A549 (cell line): Measurements from ENCODE around the gene KDM6A. TPM values are rescaled to one million over a fixed set of nuclear protein-coding genes. Genes with fewer than 3 reads are reported as not detected.
A peak's percentile ranks its signal among the peaks of the same experiment; 100 is the strongest.

Source experiments
- ATAC-seq, 2 experiments: fragments of 200-7000 bp in 1 of 2; fragments of >200 bp in 1 of 2; cut with Nextera tagmentation in 1 of 2; cut with Tn5 transposase in 1 of 2; 3 replicates each; pipeline versions ENCODE4 v1.8.0 to v1.9.1; 2018 to 2020; ENCODE audit warnings: mild to moderate bottlenecking in 1 of 2, moderate library complexity in 1 of 2
- CTCF ChIA-PET: fragments of 300-600 bp; sonication (Branson Sonifier 250); formaldehyde crosslinking; extraction: SDS; loops from one replicate; lab custom pipeline; 2021; ENCODE audit warnings: antibody characterized with exemption, inconsistent platforms; lab: Yijun Ruan, JAX
- POLR2A ChIA-PET: fragments of 350-600 bp; formaldehyde crosslinking; extraction: SDS; loops from one replicate; lab custom pipeline; 2021; ENCODE audit warnings: antibody characterized with exemption, inconsistent platforms; lab: Yijun Ruan, JAX
- DNase-seq, 2 experiments: peaks; one replicate each; pipeline versions ENCODE4 v3.0.0 to v3.0.0-alpha.2; 2011 to 2016; ENCODE audit warnings: low read depth in 1 of 2, low spot score in 1 of 2
- FAIRE-seq: peaks from 2 replicates; lab custom pipeline; 2011; peaks lifted over from hg19 to GRCh38; lab: Jason Lieb, UNC
- H3K27ac ChIP-seq, 2 experiments: fragments of >200 bp; sonication (Bioruptor Twin); formaldehyde crosslinking; 3 replicates each; pipeline ENCODE4 v1.5.1; 2016 to 2017
- H3K4me1 ChIP-seq: fragments of >200 bp; sonication (Bioruptor Twin); formaldehyde crosslinking; 3 replicates; pipeline ENCODE4 v1.6.1; 2016
- H3K4me2 ChIP-seq: fragments of >200 bp; sonication (Bioruptor Twin); formaldehyde crosslinking; 3 replicates; pipeline ENCODE4 v1.6.1; 2016
- H3K4me3 ChIP-seq: fragments of >200 bp; sonication (Bioruptor Twin); formaldehyde crosslinking; 3 replicates; pipeline ENCODE4 v1.5.1; 2016
- H3K9me3 ChIP-seq: fragments of >200 bp; sonication (Bioruptor Twin); formaldehyde crosslinking; 3 replicates; pipeline ENCODE4 v1.6.1; 2016
- BHLHE40 ChIP-seq: IDR thresholded peaks from 2 replicates; pipeline ENCODE4 v1.6.1; 2012; ENCODE audit warnings: low read depth, low read length, inconsistent platforms
- CBX2 ChIP-seq: fragments of 200-600 bp; sonication (generic); IDR thresholded peaks from 2 replicates; pipeline ENCODE4 v1.6.1; 2016; ENCODE audit warnings: low read depth, mild to moderate bottlenecking, borderline replicate concordance
- CHD2 ChIP-seq: fragments of 150-350 bp; IDR thresholded peaks from 2 replicates; pipeline ENCODE4 v1.6.1; 2014; ENCODE audit warnings: low read length; ENCODE audit not compliant: partially characterized antibody
- CTCF ChIP-seq: fragments of >200 bp; sonication (Bioruptor Twin); formaldehyde crosslinking; IDR thresholded peaks from 3 replicates; pipeline ENCODE4 v1.5.1; 2016
- EP300 ChIP-seq, 2 experiments: fragments of >200 bp; sonication (Bioruptor Twin); formaldehyde crosslinking; IDR thresholded peaks; 2 replicates in 1 of 2; 3 replicates in 1 of 2; pipeline ENCODE4 v1.6.1; 2016 to 2017
- ESRRA ChIP-seq: fragments of 150-350 bp; IDR thresholded peaks from 2 replicates; pipeline ENCODE4 v1.6.1; 2014; ENCODE audit warnings: mild to moderate bottlenecking, low read length, borderline replicate concordance
- FOSL2 ChIP-seq, 2 experiments: fragments of 450-650 bp in 1 of 2; fragments of >200 bp in 1 of 2; sonication (Bioruptor Twin) in 1 of 2; formaldehyde crosslinking; IDR thresholded peaks; 2 replicates each; pipeline versions ENCODE4 v1.5.0 to v1.6.1; 2016 to 2020; ENCODE audit warnings: mild to moderate bottlenecking in 1 of 2, moderate library complexity in 1 of 2
- FOXS1 ChIP-seq: fragments of 250-450 bp; sonication (Bioruptor Pico); IDR thresholded peaks from 2 replicates; pipeline ENCODE4 v1.5.0; 2020; ENCODE audit warnings: mild to moderate bottlenecking, moderate library complexity
- HDAC2 ChIP-seq: fragments of 200-600 bp; sonication (generic); IDR thresholded peaks from 2 replicates; pipeline ENCODE4 v1.6.1; 2016
- JUN ChIP-seq, 2 experiments: fragments of >200 bp; sonication (Bioruptor Twin); formaldehyde crosslinking; IDR thresholded peaks; 2 replicates in 1 of 2; 3 replicates in 1 of 2; pipeline ENCODE4 v1.6.1; 2016 to 2017
- JUNB ChIP-seq: fragments of >200 bp; sonication (Bioruptor Twin); formaldehyde crosslinking; IDR thresholded peaks from 2 replicates; pipeline ENCODE4 v1.6.1; 2016
- KDM1A ChIP-seq: fragments of 200-600 bp; sonication (generic); IDR thresholded peaks from 2 replicates; pipeline ENCODE4 v1.6.1; 2016; ENCODE audit warnings: low read depth, mild to moderate bottlenecking
- MAX ChIP-seq: IDR thresholded peaks from 2 replicates; pipeline ENCODE4 v1.6.1; 2012
- MAZ ChIP-seq: fragments of 150-350 bp; IDR thresholded peaks from 2 replicates; pipeline ENCODE4 v1.6.1; 2014; ENCODE audit warnings: antibody characterized with exemption, low read depth, low read length, borderline replicate concordance
- NPAS2 ChIP-seq: fragments of 250-450 bp; sonication (Bioruptor Pico); IDR thresholded peaks from 2 replicates; pipeline ENCODE4 v1.8.0; 2022; ENCODE audit warnings: mild to moderate bottlenecking, moderate library complexity, borderline replicate concordance
- NR3C1 ChIP-seq: fragments of >200 bp; sonication (Bioruptor Twin); formaldehyde crosslinking; IDR thresholded peaks from 3 replicates; pipeline ENCODE4 v1.6.1; 2017
- POLR2A ChIP-seq: IDR thresholded peaks from 2 replicates; pipeline ENCODE4 v1.6.1; 2012; ENCODE audit warnings: mild to moderate bottlenecking, low read length
- POLR2AphosphoS2 ChIP-seq: conservative IDR thresholded peaks from 2 replicates; pipeline ENCODE4 v1.6.1; 2012; ENCODE audit warnings: low read length, improper control_type of control experiment, inconsistent platforms
- RAD21 ChIP-seq, 2 experiments: fragments of >200 bp in 1 of 2; sonication (Bioruptor Twin) in 1 of 2; formaldehyde crosslinking in 1 of 2; IDR thresholded peaks in 1 of 2; conservative IDR thresholded peaks in 1 of 2; 2 replicates in 1 of 2; 3 replicates in 1 of 2; pipeline ENCODE4 v1.6.1; 2012 to 2018; ENCODE audit warnings: inconsistent platforms in 1 of 2
- RARB ChIP-seq: fragments of 250-450 bp; sonication (Bioruptor Pico); IDR thresholded peaks from 2 replicates; pipeline ENCODE4 v1.8.0; 2021; ENCODE audit warnings: mild to moderate bottlenecking, moderate library complexity
- REST ChIP-seq: fragments of 200-600 bp; sonication (generic); IDR thresholded peaks from 2 replicates; pipeline ENCODE4 v1.6.1; 2016; ENCODE audit warnings: antibody characterized with exemption, mild to moderate bottlenecking, moderate library complexity
- SMC3 ChIP-seq: fragments of >200 bp; sonication (Bioruptor Twin); formaldehyde crosslinking; IDR thresholded peaks from 3 replicates; pipeline ENCODE4 v1.6.1; 2018; ENCODE audit warnings: inconsistent platforms
- TP53 ChIP-seq: fragments of 250-450 bp; sonication (Bioruptor Pico); IDR thresholded peaks from 2 replicates; pipeline ENCODE4 v1.5.0; 2021; ENCODE audit warnings: mild to moderate bottlenecking, moderate library complexity
- USF2 ChIP-seq: fragments of 450-650 bp; IDR thresholded peaks from 2 replicates; pipeline ENCODE4 v1.6.1; 2014; ENCODE audit warnings: antibody characterized with exemption
- ZC3H11A ChIP-seq: fragments of 450-650 bp; IDR thresholded peaks from 2 replicates; pipeline ENCODE4 v1.6.1; 2014; ENCODE audit warnings: antibody characterized with exemption, mild to moderate bottlenecking
- WGBS: methylation state at CpG from one replicate; pipeline ENCODE4 v1.1.6; 2017; ENCODE audit errors: missing lambda C conversion rate; 5-methylcytosine and 5-hydroxymethylcytosine counted together
- polyA plus RNA-seq, 4 experiments: library from polyadenylated mRNA; depleted of rRNA in 3 of 4; stranded (reverse); fragments of >200 nt; fragmentation: RNase III in 1 of 4; extraction: RNeasy Plus Mini Kit Qiagen cat#74134 plus additional on column Dnase treatment in 1 of 4; gene quantifications; 2 replicates in 3 of 4; 3 replicates in 1 of 4; pipeline ENCODE4 v1.2.3, GENCODE V29; 2011 to 2017

Gene KDM6A
- polyA plus RNA-seq, 2 of the 4 experiments (the other 2 are of a cell fraction), result 9.3 to 18.4 TPM

- H3K9me3 ChIP-seq, result no peaks in the 10 kb centered on the region
- POLR2A ChIA-PET, result no interaction called here
- TF ChIP-seq SMC3 (no peak), CHD2 (no peak), RARB (CRISPR knock-in tag) (no peak), TP53 (CRISPR knock-in tag) (no peak), REST (no peak), JUNB (no peak), CBX2 (no peak), NPAS2 (CRISPR knock-in tag) (no peak), FOXS1 (no peak), FOSL2 (IDR thresholded peaks at IDR 0.05) (no peak), FOSL2 (CRISPR knock-in tag; IDR thresholded peaks at IDR 0.05) (no peak), POLR2AphosphoS2 (no peak), USF2 (no peak), JUN (IDR thresholded peaks at IDR 0.05) (no peak), CTCF (no peak), KDM1A (no peak)
- no peak overlapping the region for H3K27ac ChIP-seq
- DNase-seq, result no peak
- peak; percentile 23 for FAIRE-seq
- no peaks in the 10 kb centered on the region for H3K4me1 ChIP-seq
- CTCF ChIA-PET, result no interaction called here
- no peak overlapping the region for H3K4me3 ChIP-seq
- no peak overlapping the region for H3K4me2 ChIP-seq
- 100% methylated on average over 2 of the region's 2 CpGs for WGBS
- ATAC-seq, result no peak
Measured at GRCh38 chrX:45083314-45083713, 210.3 kb downstream of the KDM6A start.

- TF ChIP-seq KDM1A, result no peak
- TF ChIP-seq, all 56 proteins: peak for 0
- Histone ChIP-seq H3K4me1 (no peaks in the 10 kb centered on the region), H3K27ac (no peak overlapping the region), H3K9me3 (no peaks in the 10 kb centered on the region), H3K4me2 (no peak overlapping the region), H3K4me3 (no peak overlapping the region)
- ATAC-seq (no peak), DNase-seq (no peak), FAIRE-seq (no peak)
- WGBS, result 93% methylated on average over 3 of the region's 3 CpGs
- ChIA-PET CTCF (no interaction called here), POLR2A (no interaction called here)
Measured at GRCh38 chrX:45110494-45110893, 237.5 kb downstream of the KDM6A start.

GRCh38 chrX:45126158-45126557 is 253.2 kb downstream of the KDM6A start:
- Histone ChIP-seq H3K4me1 (no peaks in the 10 kb centered on the region), H3K4me2 (no peak overlapping the region), H3K4me3 (no peak overlapping the region), H3K27ac (no peak overlapping the region), H3K9me3 (peaks cover 12% of the 10 kb centered on the region; the same call in 2 of the 3 replicates)
- FAIRE-seq (no peak), DNase-seq (no peak), ATAC-seq (no peak)
- ChIA-PET CTCF (no interaction called here), POLR2A (no interaction called here)
- whole genome bisulfite sequencing, result 90% methylated on average over 1 of the region's 1 CpG
- no peak for TF ChIP-seq BHLHE40
- TF ChIP-seq POLR2A, result no peak
- no peak for TF ChIP-seq FOSL2 (IDR thresholded peaks at IDR 0.05)
- TF ChIP-seq FOSL2 (CRISPR knock-in tag; IDR thresholded peaks at IDR 0.05), result no peak
- no peak for TF ChIP-seq ESRRA
- no peak for TF ChIP-seq FOXS1
- no peak for TF ChIP-seq HDAC2
- TF ChIP-seq RARB (CRISPR knock-in tag), result no peak
- TF ChIP-seq EP300 (IDR thresholded peaks at IDR 0.05), result no peak
- TF ChIP-seq MAZ, result no peak
- no peak for TF ChIP-seq RAD21 (conservative IDR thresholded peaks at IDR 0.05 in 1 of 2, IDR thresholded peaks at IDR 0.05 in 1 of 2)
- no peak for TF ChIP-seq MAX
- TF ChIP-seq NR3C1, result no peak
- no peak for TF ChIP-seq CTCF
- TF ChIP-seq ZC3H11A, result no peak
